ENCODE results near the gene PPP4R2.

GRCh38 chr3:73098026-73098425 lies 101.4 kb downstream of the PPP4R2 start:
- TF ChIP-seq CTCF (conservative IDR thresholded peaks at IDR 0.05) (no peak), EZH2 (IDR thresholded peaks at IDR 0.05; ENCODE audit: low read depth) (no peak)
